Psoas muscle (tissue), 8 donors: ENCODE data around the gene ATP8B4. TPM values are rescaled to one million over a fixed set of nuclear protein-coding genes. Genes with fewer than 3 reads are reported as not detected.
A peak's percentile ranks its signal among the peaks of the same experiment; 100 is the strongest.

Source experiments
- ATAC-seq, 4 donors: fragments of 200-7000 bp; cut with Tn5 transposase; one replicate each; pipeline ENCODE4 v1.9.1; 2020; ENCODE audit warnings: moderate library complexity in 3 of 4, mild to moderate bottlenecking in 2 of 4
- DNase-seq, 2 donors: peaks; one replicate each; pipeline ENCODE4 v3.0.0-alpha.2; 2020
- H3K27ac ChIP-seq: fragments of 200-600 bp; one replicate; pipeline ENCODE4 v1.8.0; 2022
- H3K27me3 ChIP-seq, 3 donors: fragments of 200-600 bp in 1 of 3; one replicate each; pipeline versions ENCODE4 v1.6.1 to v1.8.0; 2013 to 2022; ENCODE audit warnings: low read length in 2 of 3, mild to moderate bottlenecking in 2 of 3, moderate library complexity in 1 of 3; ENCODE audit not compliant: insufficient read depth in 3 of 3
- H3K36me3 ChIP-seq, 2 donors: fragments of 200-600 bp in 1 of 2; one replicate each; pipeline versions ENCODE4 v1.6.1 to v1.8.0; 2013 to 2022; ENCODE audit warnings: low read depth in 1 of 2, mild to moderate bottlenecking in 1 of 2, moderate library complexity in 1 of 2; ENCODE audit not compliant: insufficient read depth in 1 of 2
- H3K4me1 ChIP-seq: fragments of 200-600 bp; one replicate; pipeline ENCODE4 v1.8.0; 2022
- H3K4me3 ChIP-seq: fragments of 200-600 bp; one replicate; pipeline ENCODE4 v1.8.0; 2022; ENCODE audit warnings: mild to moderate bottlenecking
- H3K9me3 ChIP-seq: fragments of 200-600 bp; one replicate; pipeline ENCODE4 v1.8.0; 2022
- whole genome bisulfite sequencing, 3 donors: extraction: QIAGEN DNeasy Blood & Tissue Kit; methylation state at CpG; one replicate each; pipeline versions ENCODE4 v1.1.6 to v1.1.7; 2013; 5-methylcytosine and 5-hydroxymethylcytosine counted together
- intact Hi-C, 2 donors: fragments of 100-400 bp; cut with DNase I; formaldehyde crosslinking; loops; one replicate each; pipeline versions ENCODE4 v1.11.0 to v1.14.2; 2022
- polyA plus RNA-seq, 3 donors: library from polyadenylated mRNA; stranded (reverse); fragments of 200-250 nt; gene quantifications; one replicate each; pipeline ENCODE4 v1.2.3, GENCODE V29; 2013
- total RNA-seq, 4 donors: library from RNA; stranded (reverse); fragmentation: NEBNext Ultra II Directional in 2 of 4; extraction: Animal tissue kit (Norgen Biotek cat#: 25700) in 2 of 4; gene quantifications; one replicate each; pipeline versions ENCODE4 v1.2.1 to v1.2.4, GENCODE V29; 2021 to 2023
- TF ChIP-seq, protein P1 (sequence below): fragments of 200-600 bp; IDR thresholded peaks from one replicate; pipeline ENCODE4 v1.8.0; 2022; ENCODE audit warnings: antibody characterized with exemption
- donor health status: healthy with polysubstance abuse.
- donor health status: DM: no; HTN: no; CAD: no; lungs with moderate emphysema.
- donor health status: Bipolar disorder and iron deficiency.
- donor health status: healthy.
- donor health status: DM: yes; HTN: yes; CAD: no.
- donor health status: DM: no; HTN: no; CAD: no.
- donor health status: DM: no; HTN: no; CAD: no.
- donor health status: DM: yes; HTN: yes; CAD: no.

ATP8B4 gene
- total and polyA plus RNA-seq, 7 donors, result 0.25 to 2.2 (median 1.0) TPM

DNA sequence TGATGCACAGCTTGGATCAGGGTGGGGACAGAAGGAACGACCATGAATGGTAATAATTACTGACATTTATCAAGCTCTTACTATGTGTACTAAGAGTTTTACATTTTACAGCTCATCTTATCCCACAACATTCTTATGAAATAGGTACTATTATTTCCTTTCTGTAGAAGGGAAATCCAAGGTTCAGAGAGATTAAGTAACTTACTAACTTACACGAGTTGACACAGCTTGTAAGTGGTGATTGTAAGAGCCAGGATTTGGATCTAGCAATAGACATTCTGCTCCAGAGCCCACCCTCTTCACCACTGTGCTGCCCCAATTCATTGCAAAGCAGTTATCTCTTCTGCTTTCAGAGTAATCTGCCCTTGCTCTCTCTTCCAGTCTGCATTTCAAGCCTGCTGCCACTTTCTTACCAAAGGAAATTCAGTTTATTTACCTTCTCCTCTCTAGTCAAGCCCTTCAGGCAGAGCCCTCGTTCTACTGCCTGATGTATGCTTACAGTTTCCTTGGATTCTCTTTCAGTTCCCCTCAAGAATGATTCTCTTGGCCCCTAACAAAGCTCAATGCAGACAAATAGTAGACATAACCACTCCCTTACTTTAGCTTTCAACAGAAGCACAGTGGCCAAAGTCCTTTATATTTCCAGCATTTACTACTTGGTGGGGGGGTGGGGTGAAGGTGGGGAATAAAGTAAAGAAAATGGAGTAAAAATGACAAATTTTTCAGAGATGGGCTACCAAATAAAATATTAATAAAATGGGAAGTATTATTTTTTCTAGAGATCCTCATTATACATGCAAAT, 65.8 kb downstream of the ATP8B4 start:
- Histone ChIP-seq H3K4me1 (no peaks in the 10 kb centered on the region), H3K27ac (no peak overlapping the region), H3K36me3 (no peaks in the 10 kb centered on the region), H3K4me3 (no peak overlapping the region), H3K9me3 (no peaks in the 10 kb centered on the region), H3K27me3 (no peaks in the 10 kb centered on the region)
- intact Hi-C loops, result no loop called here
- TF ChIP-seq, protein P1, sequence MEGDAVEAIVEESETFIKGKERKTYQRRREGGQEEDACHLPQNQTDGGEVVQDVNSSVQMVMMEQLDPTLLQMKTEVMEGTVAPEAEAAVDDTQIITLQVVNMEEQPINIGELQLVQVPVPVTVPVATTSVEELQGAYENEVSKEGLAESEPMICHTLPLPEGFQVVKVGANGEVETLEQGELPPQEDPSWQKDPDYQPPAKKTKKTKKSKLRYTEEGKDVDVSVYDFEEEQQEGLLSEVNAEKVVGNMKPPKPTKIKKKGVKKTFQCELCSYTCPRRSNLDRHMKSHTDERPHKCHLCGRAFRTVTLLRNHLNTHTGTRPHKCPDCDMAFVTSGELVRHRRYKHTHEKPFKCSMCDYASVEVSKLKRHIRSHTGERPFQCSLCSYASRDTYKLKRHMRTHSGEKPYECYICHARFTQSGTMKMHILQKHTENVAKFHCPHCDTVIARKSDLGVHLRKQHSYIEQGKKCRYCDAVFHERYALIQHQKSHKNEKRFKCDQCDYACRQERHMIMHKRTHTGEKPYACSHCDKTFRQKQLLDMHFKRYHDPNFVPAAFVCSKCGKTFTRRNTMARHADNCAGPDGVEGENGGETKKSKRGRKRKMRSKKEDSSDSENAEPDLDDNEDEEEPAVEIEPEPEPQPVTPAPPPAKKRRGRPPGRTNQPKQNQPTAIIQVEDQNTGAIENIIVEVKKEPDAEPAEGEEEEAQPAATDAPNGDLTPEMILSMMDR, result no peak
- no peak for DNase-seq
- no peak for ATAC-seq
- WGBS, 3 donors, result 56 to 62% (median 59%) methylated on average over 3 of the region's 3 CpGs

DNA sequence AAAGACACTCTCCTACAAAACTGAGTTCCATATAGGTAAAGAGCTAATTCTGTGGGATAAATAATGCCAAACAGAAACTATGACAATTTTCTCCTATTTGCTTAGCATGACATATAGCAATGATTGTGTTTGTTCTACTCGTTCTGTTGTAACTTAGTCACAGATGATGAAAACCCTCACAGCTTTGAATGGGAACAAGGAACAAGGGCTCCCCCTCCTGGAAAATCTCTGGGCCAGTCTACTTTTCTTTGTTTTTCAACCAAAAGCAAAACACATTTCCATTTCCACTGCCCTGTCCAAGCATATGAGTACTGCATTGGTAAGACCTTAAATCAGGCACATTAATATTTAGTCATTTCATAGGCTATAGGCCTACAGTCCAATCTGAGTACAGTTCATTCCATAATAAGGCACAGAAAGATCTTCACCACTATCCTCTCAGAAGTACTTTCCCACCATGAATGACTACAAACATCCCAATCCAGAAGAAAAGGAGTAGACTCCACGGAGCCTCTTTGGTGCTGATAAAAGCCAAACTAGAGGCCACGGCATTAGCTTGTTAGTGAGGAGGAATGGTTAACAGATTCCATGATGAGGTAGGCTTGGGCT, 67.1 kb downstream of the ATP8B4 start:
- Histone ChIP-seq H3K27me3 (no peaks in the 10 kb centered on the region), H3K4me3 (no peak overlapping the region), H3K9me3 (no peaks in the 10 kb centered on the region), H3K27ac (no peak overlapping the region), H3K4me1 (no peaks in the 10 kb centered on the region), H3K36me3 (no peaks in the 10 kb centered on the region)
- TF ChIP-seq, protein P1, result peak; percentile 28
- intact Hi-C loops, result no loop called here
- 31 to 48% (median 43%) methylated on average over 3 of the region's 3 CpGs for WGBS, 3 donors
- DNase-seq (peak in 1 of 2 donors; percentile 16), ATAC-seq (peak in 2 of 4 donors; percentile 38 to 49)

DNA sequence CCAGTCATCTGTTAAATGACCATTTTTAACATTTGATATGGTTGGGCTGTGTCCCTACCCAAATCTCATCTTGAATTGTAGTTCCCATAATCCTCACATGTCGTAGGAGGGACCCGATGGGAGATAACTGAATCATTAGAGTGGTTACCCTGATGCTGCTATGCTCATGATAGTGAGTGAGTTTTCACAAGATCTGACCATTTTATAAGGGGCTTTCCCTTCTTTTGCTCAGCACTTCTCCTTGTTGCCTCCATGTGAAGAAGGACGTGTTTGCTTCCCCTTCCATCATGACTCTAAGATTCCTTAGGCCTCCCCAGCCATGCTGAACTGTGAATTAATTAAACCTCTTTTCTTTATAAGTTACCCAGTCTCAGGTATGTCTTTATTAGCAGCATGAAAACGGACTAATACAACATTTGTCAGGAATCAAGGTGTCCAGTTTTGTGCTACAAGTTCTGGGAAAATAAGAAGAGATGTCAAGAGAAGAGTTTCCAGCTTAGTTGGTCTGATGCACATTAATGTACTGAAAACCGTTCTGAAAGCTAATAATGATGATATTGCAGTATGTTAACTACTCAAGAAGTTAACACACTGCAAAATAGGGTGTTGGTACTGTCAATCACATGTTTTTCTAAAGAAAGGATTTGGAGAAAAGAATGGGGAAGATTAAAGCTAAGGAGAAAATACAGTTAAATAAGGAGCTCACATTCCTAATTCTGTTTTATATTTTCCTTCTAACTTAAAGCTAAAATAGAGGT, 67.9 kb downstream of the ATP8B4 start:
- DNase-seq (no peak), ATAC-seq (no peak)
- no peaks in the 10 kb centered on the region for H3K9me3 ChIP-seq
- TF ChIP-seq, protein P1, result no peak
- H3K4me3 ChIP-seq, result no peak overlapping the region
- intact Hi-C loops, result no loop called here
- H3K36me3 ChIP-seq, result no peaks in the 10 kb centered on the region
- 73 to 81% (median 76%) methylated on average over 5 of the region's 5 CpGs for WGBS, 3 donors
- no peak overlapping the region for H3K27ac ChIP-seq
- H3K27me3 ChIP-seq, result no peaks in the 10 kb centered on the region
- no peaks in the 10 kb centered on the region for H3K4me1 ChIP-seq

DNA sequence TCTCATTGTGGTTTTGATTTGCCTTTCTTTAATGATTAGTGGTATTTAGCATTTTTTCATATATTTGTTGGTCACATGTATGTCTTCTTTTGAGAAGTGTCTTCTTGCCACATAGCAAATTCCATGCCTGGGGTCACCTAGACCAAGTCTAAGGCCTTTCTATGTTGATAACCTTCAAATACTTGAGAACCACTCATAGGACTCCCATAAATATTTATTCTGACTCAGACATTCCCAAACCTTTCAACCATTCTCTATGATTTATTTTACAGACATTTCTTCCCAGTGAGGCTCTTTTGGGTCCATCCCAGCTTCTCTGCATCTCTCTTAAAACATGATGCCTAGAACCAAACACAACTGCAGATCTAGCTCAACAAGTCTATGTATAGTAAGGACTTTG, 69.2 kb downstream of the ATP8B4 start:
- ATAC-seq (no peak), DNase-seq (no peak)
- H3K4me1 ChIP-seq, result no peaks in the 10 kb centered on the region
- TF ChIP-seq, protein P1, result no peak
- intact Hi-C loops, result no loop called here
- no peaks in the 10 kb centered on the region for H3K27me3 ChIP-seq
- no peaks in the 10 kb centered on the region for H3K36me3 ChIP-seq
- H3K4me3 ChIP-seq, result no peak overlapping the region
- no peaks in the 10 kb centered on the region for H3K9me3 ChIP-seq
- no peak overlapping the region for H3K27ac ChIP-seq
